ENCODE measurements around the gene PIERCE2. TPM values are rescaled to one million over a fixed set of nuclear protein-coding genes. Genes with fewer than 3 reads are reported as not detected.
"Not testable (repeated sequence)": the region's sequence is repeated elsewhere in the genome, so short reads cannot be mapped to it uniquely, and the experiment has no call there.

PIERCE2 gene
- total RNA-seq, 1 donor: 1.3 TPM

DNA sequence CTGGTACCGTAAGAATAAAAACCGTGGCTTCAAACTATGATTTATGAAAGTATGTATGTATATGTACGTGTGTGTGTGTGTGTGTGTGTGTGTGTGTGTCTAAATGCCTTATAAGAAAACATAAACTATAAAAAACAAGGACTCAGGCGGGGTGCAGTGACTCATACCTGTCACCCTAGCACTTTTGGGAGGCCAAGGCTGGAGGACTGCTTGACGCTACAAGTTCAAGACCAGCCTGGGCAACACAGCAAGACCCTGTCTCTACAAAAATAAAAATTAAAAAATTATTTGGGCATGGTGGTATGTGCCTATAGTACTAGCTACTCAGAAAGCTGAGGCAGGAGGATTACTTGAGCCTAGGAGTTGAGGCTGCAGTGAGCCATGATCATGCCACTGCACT lies 29.2 kb upstream of the PIERCE2 start:
- no peak for DNase-seq (ENCODE audit: low read depth)
- no peak overlapping the region for H3K4me3 ChIP-seq (ENCODE audit: low read depth, low read length)
- no peak for TF ChIP-seq CTCF (IDR thresholded peaks at IDR 0.05; ENCODE audit: insufficient read depth, low read depth, low read length)

DNA sequence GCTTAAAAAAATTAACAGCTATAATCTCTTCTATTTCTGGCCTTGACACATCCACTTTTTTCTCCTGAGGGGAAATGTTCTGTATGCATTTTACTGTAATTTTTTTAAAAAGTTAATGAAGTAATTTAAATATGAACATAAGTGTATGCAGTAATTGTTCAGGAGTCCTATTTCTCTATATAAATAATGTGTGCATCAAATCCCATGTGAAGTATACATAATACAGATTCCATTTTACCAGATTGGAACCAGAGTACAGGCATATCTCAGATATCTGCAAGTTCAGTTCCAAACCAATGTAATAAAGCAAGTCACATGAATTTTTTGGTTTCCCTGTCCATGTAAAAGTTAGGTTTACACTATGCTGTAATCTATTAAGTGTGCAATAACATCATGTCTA lies 26.7 kb upstream of the PIERCE2 start:
- H3K4me3 ChIP-seq (ENCODE audit: low read depth, low read length): no peak overlapping the region
- TF ChIP-seq CTCF (IDR thresholded peaks at IDR 0.05; ENCODE audit: insufficient read depth, low read depth, low read length): no peak
- DNase-seq (ENCODE audit: low read depth): no peak

DNA sequence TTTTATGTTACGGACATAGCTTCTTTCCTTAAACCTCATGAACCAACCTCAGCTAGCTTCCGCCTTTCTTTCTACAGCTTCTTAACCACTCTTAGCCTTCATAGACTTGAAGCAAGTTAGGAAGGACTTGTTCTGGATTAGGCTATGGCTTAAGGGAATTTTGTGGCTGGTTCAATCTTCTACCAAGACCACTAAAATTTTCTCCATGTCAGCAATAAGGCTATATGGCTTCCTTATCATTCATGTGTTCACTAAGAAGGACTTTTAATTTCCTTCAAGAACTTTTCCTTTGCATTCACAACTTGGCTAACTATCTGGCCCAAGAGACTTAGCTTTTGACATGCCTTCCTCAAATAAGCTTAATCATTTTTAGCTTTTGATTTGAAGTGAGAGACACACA lies 24.6 kb upstream of the PIERCE2 start:
- no peak for TF ChIP-seq CTCF (IDR thresholded peaks at IDR 0.05; ENCODE audit: insufficient read depth, low read depth, low read length)
- no peak for DNase-seq (ENCODE audit: low read depth)
- no peak overlapping the region for H3K4me3 ChIP-seq (ENCODE audit: low read depth, low read length)

GRCh38 chr15:55387027-55387426 lies 21.3 kb upstream of the PIERCE2 start:
- H3K4me3 ChIP-seq (ENCODE audit: low read depth, low read length): no peak overlapping the region
- DNase-seq (ENCODE audit: low read depth): no peak
- TF ChIP-seq CTCF (IDR thresholded peaks at IDR 0.05; ENCODE audit: insufficient read depth, low read depth, low read length): no peak

GRCh38 chr15:55389264-55389607 lies 19.1 kb upstream of the PIERCE2 start:
- DNase-seq (ENCODE audit: low read depth): peak; percentile 35
- no peak for TF ChIP-seq CTCF (IDR thresholded peaks at IDR 0.05; ENCODE audit: insufficient read depth, low read depth, low read length)
- H3K4me3 ChIP-seq (ENCODE audit: low read depth, low read length): no peak overlapping the region

DNA sequence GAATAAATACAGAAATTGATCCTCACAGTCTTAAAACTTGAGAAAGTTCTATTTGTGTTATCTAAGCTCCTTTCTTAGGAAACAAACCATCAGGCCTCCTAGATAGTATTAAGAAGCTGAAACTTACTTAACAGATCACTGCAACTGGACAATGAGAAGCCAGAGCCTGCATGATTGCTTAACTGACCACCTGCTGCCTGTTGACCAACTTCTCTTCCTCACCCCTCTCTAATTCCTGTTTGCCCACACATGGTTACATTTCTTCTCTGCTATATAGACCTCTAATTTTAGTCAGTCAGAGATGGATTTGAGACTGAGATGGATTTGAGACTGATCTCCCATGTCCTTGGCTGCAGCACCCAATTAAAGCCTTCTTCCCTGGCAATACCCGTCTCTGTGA lies 13.6 kb upstream of the PIERCE2 start:
- no peak overlapping the region for H3K4me3 ChIP-seq (ENCODE audit: low read depth, low read length)
- peak; percentile 60 for DNase-seq (ENCODE audit: low read depth)
- no peak for TF ChIP-seq CTCF (IDR thresholded peaks at IDR 0.05; ENCODE audit: insufficient read depth, low read depth, low read length)

GRCh38 chr15:55398243-55398642 lies 10.1 kb upstream of the PIERCE2 start:
- no peak for TF ChIP-seq CTCF (IDR thresholded peaks at IDR 0.05; ENCODE audit: insufficient read depth, low read depth, low read length)
- DNase-seq (ENCODE audit: low read depth): no peak
- H3K4me3 ChIP-seq (ENCODE audit: low read depth, low read length): no peak overlapping the region

DNA sequence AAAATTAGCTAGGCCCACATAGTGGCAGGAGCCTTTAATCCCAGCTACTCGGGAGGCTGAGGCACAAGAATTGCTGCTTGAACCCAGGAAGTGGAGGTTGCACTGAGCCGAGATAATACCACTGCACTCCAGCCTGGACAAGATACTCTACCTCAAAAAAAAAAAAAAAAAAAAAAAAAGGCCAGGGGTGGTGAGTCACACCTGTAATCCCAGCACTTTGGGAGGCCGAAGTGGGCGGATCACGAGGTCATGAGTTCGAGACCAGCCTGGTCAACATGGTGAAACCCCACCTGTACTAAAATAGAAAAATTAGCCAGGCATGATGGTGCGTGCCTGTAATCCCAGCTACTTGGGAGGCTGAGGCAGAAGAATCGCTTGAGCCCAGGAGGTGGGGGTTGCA lies 8.2 kb upstream of the PIERCE2 start:
- H3K4me3 ChIP-seq (ENCODE audit: low read depth, low read length); DNase-seq (ENCODE audit: low read depth): not testable (repeated sequence)
